ENCODE results near the gene SHC4.
"Not testable (repeated sequence)": the region's sequence is repeated elsewhere in the genome, so short reads cannot be mapped to it uniquely, and the experiment has no call there.

Gene SHC4, protein sequence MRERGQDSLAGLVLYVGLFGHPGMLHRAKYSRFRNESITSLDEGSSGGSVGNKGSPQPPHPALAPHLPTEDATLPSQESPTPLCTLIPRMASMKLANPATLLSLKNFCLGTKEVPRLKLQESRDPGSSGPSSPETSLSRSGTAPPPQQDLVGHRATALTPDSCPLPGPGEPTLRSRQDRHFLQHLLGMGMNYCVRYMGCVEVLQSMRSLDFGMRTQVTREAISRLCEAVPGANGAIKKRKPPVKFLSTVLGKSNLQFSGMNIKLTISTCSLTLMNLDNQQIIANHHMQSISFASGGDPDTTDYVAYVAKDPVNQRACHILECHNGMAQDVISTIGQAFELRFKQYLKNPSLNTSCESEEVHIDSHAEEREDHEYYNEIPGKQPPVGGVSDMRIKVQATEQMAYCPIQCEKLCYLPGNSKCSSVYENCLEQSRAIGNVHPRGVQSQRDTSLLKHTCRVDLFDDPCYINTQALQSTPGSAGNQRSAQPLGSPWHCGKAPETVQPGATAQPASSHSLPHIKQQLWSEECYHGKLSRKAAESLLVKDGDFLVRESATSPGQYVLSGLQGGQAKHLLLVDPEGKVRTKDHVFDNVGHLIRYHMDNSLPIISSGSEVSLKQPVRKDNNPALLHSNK

DNA sequence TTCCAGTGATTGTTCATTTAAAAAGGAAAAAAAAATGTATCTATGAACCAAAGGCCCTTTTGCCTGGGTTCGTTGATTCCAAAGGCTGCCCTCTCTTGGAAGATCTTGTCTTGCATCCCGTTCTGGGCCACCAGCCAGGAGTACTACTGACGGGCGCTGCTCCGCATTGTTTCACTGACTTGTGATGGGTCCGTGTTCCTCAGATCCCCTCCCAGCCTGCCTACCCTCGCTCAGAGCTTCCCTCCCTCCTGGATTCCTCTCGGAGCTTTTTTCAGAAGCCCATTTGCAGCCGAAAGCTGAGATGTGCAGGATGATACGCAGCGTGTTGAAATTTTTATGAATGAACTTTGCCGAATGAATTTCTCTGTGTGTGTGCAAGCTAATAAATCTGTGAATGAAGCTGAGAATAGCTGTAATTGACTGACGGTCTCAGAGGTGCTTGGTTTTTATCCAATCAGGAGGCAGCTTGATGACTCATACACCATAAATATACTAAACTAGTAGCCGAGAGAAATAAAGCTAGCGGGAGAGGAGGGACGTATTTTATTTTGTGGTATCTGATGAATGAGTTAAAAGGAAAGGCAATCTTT, at the start of gene SHC4:
TSS of gene SHC4 (minus strand) at position 396 of the 590 bp plus-strand sequence. CDS start 904 bp downstream, outside the sequence.
- peak; percentile 56 for DNase-seq

DNA sequence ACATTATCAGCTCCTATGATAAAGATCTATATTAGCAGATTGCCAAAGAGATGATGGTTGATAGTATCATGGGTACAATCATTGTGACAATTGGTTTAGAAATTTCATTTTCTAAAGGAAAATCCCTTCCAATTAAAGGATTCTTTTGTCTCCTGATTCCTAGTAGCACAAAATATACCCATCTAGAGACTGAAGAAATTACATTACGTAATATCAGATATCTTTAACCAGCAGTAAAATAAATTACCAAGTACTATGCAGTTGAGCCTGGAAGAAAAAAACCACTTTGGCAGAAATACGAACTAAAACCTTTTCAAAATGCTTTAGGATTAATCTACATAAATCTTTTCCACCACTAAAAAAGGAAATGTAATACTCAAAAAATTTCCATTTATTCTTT, 35.6 kb upstream of the SHC4 start:
- no peak for DNase-seq

DNA sequence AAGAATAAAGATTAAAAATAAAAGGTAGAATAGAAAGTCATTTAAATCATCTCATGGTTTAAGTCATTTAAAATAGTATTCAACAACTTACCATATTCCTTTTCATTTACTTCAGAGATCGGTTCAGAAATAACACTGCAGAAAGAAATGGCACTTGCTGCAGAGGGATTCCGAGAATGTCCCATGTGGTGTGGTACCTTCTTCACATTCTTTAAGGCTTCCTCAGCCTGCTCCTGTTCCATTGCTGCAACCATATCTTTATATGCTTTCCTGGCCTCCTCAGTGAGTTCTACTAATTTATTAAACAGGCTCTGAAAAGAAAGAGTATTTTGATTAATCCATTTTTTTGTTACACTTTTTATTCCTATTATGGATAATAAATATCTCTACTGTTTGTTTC, 32.6 kb upstream of the SHC4 start:
- DNase-seq, result no peak

DNA sequence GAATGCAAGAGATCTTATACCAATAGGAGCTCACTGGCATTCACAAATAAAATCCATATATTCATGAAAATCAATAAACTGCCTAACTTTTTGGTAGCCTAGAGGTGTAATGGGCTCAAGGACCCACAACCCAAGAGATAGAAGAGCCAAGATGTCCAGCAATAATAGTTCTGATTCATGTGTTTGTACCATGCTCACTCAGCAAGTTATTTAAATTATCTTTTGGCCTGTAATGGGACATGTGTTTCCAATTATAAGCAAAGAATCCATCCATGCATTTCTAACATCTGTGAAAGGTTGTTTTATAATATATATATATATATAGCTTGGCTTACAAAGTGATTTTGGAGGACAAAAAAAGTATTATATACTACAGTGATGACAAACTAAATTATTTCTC, 29.7 kb upstream of the SHC4 start:
- DNase-seq, result no peak

DNA sequence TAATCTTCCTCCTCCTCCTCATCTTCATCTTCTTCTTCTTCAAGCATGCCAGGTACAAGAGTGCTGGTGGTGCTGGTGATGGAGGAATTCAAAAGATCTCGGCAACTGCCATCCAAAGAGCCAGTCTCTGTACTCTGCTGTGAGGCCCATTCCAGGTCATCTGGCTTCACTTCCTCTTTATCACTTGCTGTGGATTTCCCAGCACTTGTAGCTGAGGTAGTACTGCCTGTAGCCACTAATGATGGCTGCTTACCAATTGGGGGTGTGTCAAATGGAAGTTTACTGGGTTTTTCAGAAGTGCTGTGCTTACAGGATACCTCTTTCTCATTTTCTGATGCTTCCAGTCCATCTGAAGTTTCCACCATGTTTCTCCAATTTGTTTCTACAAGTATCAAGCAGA, 28.8 kb upstream of the SHC4 start:
- no peak for DNase-seq

DNA sequence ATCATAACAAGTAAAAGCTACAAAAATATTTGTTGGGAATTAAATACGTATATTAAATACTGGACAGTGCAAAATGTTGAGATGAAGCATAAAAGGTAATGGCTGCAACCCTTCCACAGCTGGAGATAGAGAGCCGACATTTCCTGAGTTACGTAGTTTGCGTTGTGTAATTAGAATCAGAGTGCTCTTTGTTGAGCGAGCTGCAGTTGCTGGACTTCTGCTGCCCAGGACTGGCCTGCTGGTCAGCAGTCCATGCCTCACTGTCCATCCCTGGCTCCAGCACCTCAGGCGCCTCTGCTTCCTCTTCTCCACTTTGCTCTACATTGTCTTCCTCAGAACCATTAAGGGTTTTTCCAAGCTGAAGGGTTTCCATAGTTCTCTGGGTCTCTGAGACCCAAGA, 28.4 kb upstream of the SHC4 start:
- no peak for DNase-seq

DNA sequence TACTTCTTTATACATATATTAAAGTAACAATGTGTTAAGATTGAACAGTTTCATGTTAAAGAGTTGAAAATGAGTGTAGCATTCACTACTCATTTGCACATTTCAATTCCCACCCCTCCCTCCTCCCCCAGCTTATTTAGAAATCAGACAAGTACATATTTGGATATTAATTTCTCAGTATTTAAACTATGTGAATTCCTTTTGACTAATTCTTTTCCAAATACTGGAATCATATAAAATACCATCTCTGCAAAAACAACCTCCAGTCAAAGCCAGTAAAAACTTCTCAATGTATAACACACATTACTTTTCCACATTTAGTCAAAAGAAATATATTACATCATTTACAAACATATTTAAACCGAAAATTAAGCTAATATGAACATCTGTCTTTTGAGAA, 25.5 kb upstream of the SHC4 start:
- DNase-seq, result no peak

DNA sequence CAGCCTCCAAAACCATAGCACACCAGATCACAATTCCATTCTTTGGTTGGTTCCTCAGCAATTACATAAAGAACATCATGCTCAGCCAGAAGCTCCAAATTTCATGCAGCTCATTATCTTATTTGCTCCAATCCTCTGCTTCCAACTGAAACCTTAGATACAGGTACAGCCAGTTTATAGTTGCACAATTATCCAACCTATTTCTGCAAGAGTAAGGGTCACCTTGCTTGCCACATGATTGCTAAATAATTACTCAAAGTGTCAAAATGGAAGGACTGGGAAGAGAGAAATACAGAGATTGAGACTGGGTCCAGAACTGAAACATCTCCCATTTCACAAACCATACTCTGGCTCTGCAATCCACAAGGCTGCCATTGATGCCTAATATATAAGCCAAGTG, 23.4 kb upstream of the SHC4 start:
- DNase-seq, result no peak

DNA sequence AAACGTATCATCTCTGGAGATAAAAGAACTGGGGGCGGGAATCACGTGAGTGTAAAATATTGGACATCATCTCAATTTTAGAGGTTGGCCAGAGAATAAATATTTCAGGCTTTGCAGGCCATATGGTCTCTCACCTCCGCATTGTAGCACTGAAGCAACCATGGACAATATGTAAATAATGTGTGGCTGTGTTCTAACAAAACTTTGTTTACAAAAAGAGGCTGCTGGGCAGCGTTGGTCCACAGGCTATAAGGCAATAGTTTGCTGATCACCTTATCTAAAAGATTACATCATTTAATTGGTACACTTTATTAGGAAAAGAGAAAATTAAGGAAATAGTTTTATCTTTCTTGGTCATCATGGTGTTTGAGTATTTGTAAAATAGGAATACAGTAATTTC, 22.5 kb upstream of the SHC4 start:
- no peak for DNase-seq

DNA sequence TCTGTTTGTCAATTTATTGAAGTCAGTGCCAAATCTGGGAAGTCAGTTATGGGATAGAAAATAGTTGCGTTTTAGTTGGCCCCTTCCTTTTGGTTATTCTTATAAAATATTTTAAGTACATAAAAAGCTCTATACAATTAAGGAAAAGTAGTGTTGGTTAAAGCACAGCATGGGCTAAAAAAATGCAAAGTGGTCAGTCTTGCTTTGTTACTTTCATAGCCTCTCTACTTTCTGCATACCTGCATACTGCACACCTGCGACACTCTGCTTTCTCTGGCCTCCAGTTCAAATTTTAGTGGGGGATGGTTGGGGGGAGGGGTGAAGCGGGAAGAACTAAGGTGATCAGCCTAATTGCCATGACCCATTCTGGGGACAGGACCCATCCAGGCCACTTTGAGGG, 21.8 kb upstream of the SHC4 start:
- DNase-seq, result no peak

DNA sequence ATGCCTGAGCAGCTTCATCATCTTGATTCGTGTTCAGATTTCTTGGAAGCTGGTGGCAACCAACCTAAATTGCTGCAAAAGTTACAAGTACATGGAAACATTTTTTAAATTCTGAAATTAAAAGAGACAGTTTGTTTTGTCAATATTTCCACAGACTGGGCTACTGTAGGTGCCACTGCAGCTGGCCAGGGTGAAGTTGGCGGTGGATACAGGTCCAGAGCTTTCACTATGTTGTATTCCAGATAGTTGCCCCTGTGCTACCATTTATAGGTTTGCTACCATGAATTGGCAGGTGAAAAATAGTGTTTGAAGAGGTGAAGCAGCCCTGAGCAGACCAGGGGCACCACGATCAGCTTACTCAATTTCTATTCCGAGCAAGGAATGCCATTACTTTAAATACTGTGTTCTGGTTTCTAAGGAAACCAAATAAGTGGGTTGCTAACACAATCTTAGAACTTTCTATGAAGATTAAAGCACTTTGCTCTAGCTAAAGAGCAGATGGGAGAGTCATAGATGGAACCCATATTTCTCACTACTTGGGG, 21.2 kb upstream of the SHC4 start:
- no peak for DNase-seq

DNA sequence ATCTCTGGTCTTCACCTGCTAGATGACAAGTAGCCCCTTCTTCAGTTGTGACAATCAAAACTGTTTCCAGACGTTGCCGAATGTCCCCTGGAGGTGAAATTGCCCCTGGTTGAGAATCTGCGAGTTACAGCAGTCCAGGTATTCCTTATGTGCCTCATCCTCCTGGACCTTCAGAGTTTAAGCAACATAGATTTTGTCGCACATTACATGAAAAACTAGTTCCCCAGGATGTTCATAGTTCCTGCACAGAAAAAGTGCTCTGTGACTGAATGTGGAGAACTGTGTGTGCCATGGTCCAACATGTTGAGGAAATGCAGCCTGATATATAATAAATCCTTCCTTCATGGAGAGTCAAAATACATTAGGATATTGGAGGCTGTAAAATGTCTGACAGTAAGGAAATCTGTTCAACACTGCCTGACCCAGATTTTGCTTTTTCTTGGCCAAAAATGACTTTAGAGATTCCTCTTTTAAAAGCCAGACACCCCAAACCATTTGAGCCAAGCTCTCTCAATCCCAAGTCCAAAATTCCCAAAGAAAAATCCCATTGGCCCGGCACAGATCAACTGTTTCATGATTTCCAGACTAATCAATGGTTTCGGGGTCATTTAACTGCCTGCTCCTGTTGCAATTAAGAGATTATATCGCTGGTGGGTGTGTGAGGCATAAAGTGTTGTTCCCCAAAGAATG, 20.4 kb upstream of the SHC4 start:
- no peak for DNase-seq

DNA sequence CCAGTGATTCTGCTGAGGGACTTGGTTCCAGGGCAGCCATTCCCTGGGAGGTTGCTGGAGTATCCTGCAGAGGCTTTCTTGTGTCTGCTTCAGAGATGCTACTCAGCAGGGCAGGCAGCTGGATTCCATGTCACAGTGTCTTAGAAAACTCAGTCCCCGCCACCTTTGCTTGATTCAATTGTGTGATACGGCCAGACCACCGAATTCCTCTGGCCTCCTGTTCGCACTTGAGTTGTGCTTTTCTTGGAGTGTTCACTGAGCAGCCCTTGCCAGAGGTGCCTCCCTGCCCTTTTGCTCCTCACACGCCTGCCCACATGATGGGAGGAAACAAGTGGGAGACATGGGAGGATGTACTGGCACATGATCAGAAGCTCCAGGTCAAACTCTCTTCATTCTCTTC, 19.6 kb upstream of the SHC4 start:
- DNase-seq, result no peak

DNA sequence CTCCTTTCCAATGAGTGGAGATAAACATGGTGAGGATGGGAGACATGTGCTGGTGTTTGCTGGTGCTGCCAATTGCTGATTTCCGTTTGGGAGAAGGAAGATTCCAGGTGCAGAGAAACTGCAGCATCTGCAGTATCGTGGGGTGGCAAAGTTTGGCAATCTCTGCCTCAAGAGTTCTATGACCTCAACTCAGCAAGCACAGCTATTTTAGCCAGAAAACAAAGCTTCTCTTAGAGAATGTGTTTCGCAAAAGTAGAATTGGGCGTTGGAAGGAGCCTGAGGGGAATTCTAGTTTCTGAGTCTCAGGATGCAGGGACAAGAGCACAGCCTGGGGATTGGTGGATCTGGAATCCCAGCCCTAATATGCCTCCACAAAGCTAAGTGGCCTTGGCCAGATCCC, 18.2 kb upstream of the SHC4 start:
- DNase-seq, result no peak

DNA sequence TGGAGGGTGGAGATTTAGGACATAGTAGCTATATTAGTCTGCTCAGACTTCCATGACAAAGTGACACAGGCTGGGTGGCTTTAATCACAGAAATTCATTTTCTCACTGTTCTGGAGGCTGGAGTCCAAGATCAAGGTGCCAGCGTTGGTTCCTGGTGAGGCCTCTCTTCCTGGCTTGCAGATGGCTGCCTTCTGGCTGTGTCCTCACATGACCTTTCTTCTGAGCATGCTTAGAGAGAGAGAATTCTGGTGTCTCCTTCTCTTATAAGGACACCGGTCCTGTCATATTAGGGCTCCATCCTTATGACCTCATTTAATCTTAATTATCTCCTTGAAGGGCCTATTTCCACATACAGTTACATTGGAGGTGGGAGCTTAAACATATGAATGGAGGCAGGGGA, 14.9 kb upstream of the SHC4 start:
- DNase-seq, result no peak

DNA sequence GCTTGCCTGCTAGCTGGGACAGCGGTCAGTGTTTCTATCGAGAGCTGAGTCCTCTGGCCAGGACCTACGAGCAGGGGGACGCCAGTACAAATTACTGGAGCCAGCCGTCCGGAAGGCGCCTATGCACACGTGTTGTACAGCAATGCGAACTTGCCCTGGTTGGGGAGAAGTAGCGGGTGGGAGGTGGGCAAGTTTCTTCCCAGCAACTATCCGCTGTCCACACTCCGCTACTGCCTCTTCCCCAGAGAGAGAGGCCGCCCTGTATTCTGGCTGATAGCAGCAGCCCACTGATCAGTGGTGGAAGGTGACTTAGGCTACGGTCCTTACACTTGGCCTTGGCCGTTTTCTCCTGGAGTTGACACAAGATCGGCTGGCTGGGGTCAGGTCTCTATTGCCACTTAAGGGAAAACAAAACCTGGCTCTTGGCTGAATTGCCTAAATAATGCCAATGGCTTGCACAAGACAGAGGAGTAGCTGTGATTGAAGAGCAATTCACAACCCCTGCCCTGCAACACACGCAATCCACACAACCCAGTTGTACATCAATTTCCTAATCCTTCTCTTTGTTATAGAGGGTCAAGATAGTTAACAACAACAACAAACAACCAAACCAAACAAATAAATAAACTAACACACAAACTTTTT, 12.8 kb upstream of the SHC4 start:
- DNase-seq, result no peak

DNA sequence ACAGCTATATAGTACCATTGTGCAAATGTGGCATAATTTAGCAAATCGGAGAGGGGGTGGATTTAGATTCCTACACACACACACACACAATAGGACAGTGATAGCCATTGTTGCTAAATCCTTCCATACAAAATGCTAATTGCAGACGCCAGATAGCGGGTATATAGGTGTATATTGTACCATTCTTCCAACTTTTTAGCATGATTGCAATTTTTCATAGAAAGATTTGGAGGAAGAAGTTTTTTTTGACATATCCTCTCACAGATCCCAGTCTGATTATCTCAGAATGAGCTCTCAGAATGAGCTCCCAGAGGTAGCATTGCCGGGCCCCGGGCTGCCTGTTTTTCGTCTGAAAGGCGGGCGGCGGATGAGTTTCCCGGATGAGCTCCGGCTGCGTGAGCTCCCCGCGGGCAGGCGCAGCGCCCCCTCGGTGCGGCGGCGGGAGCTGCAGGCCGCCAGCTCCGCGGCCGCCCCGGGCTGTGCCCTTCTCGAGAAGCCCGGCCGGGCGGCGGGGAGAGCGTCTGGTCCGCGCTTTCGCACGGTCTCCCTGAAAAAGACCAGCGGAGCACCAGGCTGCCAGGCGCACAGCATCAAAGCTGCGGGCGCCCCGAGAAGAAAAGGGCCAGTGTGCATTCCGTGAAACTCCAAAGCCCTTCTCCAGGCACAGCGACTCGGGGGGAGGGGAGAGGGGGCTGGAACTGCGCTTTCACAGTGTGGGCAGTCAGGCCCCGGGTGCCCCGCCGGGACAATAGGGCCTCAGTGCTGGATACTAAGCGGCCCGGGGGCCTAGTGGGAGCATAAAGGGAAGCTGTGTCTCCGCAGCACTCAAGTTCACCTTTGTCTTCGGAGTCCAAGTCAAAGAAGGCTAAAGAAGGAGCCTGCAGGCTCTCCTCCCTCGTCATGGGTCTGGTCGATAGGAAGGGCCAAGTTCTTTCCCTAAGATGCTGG, 12.0 kb upstream of the SHC4 start:
- peak; percentile 44 for DNase-seq

DNA sequence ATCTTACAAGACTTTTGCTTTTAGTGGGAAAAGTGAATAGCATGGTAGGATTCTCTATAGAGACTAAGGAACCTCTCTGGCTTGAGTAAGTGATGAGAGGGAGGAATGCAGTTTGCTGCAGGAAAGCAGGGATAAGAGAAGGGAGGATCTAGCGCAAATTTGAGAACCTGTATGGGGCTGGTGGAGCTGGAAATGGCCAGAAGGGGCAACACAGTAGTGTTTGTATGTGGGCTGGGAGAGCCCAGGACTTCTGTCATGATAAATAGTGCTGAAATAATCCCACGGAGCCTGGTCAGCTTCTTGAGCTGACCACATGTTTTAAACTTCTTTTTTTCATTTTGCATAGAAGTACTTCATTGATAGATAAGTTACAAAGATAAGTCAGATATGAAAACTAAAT, 11.2 kb upstream of the SHC4 start:
- DNase-seq, result no peak

DNA sequence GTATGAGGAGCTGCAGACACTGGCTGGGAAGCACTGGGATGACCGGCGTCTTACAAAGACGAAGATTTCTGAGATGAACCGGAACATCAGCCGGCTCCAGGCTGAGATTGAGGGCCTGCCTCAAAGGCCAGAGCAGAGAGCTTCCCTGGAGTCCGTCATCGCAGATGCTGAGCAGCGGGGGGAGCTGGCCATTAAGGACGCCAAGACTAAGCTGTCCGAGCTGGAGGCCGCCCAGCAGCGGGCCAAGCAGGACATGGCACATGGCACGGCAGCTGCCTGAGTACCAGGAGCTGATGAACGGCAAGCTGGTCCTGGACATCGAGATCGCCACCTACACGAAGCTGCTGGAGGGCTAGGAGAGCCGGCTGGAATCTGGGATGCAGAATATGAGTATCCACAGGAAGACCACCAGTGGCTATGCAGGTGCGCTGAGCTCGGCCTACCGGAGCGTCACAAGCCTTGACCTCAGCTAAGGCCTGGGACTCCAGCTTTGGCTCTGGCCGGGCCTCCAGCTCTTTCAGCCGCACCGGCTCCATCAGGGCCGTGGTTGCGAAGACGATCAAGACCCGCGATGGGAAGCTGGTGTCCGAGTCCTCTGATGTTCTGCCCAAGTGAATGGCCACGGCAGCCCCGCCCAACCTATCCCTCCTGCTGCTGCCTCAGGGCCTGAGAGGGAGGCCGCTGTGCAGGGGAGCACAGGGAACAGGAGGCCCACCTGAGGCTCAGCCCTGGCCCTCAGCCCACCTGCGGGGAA, 9.2 kb upstream of the SHC4 start:
- no peak for DNase-seq

DNA sequence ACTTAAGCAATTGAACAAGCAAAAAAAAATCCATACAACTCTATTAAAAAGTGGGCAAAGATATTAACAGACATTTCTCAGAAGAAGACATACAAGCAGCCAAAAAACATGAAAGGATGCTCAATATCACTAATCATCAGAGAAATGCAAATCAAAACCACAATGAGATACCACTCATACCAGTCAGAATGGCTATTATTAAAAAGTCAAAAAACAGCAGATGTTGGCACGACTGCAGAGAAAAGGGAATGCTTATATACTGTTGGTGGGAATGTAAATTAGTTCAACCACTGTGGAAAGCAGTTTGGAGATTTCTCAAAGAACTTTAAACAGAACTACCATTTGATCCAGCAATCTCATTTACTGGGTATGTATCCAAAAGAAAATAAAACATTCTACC, 7.2 kb upstream of the SHC4 start:
- not testable (repeated sequence) for DNase-seq

DNA sequence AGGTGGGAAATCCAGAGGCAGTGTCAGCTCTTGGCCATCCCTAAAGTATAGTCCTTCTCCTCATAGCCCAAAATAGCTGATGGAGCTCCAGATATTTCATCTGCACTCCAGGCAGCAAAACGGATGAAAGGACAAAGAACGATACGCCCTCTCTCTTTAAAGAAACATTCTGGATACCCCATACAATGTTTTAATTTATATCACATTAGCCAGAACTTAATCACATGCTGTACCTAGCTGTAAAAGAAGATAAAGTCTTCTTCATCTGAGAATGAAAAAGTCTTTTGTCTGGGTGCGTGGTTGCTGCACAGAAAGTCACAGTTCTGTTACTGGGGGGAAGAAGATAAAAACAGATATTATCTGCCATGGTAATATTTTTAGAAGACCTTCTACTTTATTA, 4.3 kb upstream of the SHC4 start:
- DNase-seq, result no peak

All from NCI-H510A treated with DMSO at 0.1 percent for 48 hours (cell line).